GM18502 (cell line): ENCODE measurements around the gene MEN1.

Experiments
- ATAC-seq: cut with Tn5 transposase; IDR thresholded peaks from one replicate; pipeline ENCODE4 v1.9.1; 2021; ENCODE audit warnings: mild to moderate bottlenecking; ENCODE audit not compliant: unreplicated experiment, poor library complexity

MEN1 gene

DNA sequence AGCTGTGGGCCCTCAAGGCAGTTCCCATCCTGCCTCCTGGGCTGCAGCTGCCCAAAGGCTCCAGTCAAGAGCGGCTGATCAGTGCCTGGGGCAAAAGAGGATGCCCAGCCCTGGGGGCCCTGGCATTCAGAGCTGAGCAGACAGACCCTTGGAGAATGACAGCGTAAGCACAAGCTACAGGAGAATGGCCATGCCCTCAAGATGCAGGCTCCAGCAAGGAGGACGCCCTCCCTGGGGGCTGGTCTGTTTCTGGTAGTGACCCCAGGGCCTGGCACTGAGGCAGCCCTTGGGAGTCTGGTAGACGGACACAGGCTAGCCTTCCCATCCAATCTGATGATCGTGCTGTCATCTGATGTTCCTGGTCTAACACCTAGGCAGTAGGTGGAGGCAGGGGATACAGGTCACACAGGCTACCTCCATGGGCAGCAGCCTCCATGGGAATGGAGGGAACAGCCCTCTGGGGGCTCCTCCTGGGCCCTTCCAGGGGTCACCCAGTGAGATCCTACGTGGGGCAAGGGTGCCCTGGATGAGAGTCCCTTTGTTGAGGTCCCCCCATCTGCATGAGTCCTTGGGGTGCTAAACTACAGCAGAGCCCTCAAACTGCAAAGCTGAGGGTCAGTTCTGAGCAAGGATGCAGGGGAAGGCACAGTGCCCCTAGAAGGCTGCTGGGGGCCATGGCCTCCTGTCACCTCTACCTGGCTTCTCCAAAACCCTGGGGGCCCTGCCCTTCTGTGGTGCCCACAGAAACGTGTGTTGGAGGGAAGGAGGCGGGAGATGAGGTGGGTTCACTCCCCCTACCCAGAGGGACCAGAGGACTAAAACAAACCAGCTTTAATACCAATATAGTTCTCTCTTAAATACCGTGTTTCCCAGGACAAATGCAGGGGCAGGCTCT lies 21.8 kb downstream of the MEN1 start:
- ATAC-seq, result no peak

DNA sequence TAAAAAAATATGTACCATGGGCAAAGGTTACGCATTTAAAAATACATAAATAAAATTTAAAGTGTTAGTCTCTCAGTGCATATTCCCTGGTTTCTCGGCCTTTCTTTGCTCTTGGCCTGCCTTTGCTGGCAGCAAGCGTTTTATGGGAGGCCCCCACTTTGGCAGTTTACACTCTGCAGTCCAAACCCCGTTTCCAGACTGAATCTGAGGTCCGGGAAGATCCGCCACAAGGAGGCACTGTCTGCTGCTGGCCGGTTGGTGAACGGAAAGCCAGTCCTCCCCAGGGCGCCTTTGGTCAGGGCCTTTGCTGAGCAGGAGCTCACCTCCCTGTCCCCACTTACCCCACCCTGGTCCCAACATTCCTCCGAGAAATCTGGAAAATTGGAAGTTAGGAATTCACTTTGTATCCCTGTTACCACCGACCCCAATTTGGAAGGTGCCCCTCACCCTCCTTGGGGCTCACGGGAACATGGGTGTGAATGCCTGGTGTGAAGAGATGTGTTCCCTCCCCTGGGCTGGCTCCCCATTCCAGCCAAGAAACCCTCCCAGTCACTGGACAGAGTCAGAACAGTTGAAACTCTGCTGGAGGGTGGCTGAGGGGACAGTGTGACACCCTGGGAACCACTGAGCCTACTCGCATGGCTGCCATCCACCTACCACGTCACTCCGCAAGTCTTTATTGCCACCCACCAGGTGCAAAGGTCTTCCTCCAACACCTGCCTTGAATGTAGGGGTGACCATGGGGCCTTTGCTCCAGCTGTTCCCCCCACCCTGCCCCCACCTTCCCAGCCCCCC lies 22.6 kb downstream of the MEN1 start:
- no peak for ATAC-seq

- no peak for ATAC-seq
These were observed 24.0 kb downstream of the MEN1 start for GRCh38 chr11:64786308-64786707.

DNA sequence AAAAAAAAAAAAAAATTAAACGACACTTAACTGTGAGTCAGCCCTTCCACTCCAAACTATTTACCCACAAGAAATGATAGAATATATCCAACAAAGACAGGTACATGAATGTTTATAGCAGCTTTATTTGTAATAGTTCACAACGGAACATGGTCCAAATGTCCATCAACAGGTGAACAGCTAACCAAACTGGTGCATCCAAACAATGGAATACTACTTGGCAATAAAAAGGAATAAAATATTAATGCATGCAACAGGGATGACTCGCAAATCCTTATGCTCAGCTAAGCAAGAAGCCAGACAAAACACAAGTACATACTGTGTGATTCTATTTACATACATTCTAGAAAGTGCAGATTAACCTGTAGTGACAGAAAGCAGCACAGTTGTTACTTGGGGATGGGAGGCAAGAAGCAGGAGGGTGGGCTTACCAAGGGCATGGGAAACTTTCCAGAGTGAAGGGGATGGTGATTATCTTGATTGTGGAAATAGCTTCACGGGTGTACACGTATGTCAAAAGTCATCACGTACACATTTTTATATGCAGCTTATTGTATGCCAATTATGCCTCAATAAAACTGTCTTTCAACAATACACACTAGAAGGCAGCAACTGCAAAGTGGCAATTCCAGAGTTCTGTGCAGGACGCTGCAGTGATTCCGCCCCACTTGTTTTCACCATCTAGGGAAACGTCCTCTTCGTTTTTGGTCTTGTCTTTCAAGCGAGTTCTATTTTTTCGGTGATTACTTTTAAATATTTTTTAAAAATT lies 25.4 kb downstream of the MEN1 start:
- ATAC-seq, result no peak

DNA sequence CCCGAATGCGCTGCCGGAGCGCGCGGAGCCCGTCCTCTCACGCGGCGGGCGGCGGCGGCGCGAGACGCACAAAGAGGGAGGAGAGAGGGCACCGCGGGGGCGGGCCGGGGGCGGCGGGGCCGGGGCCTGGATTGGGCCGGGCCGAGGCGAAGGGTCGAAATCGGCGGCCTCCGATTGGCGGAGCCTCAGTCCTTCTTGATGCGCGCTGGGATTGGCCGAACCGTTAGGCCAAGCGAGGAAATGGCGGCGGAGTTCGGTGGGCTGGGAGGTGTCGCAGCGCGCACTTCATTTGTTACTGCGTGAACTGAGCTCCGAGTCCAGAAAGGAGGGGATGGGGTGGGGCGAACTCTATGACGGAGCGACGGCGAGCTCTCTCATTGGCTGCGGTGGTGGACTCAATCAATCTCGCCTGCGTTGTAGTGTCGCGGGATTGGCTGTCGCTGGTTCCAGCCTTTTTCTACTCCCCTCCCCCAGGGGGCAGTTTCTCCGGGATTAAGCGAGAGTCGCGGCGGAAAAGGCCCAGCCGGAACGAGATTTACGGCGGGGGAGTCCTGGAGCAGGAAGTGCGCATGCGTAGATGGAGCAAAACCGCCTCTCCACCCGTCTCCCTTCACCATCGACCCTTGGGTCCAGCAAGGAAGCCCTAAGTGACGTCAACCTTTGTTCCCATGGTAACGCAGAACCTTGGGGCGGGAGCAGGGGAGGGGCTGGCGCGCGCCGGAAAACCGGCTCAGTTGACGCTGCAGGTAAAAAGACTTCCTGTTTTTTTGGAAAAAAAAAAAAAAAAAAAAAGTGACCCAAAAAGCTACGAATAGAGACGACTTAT lies 31.7 kb downstream of the MEN1 start, which contains the start of gene SF1:
SF1 (minus strand) TSS at position 70 of the 826 bp plus-strand sequence. CDS start 150 bp downstream, outside the sequence.
- peak; percentile 76 for ATAC-seq

DNA sequence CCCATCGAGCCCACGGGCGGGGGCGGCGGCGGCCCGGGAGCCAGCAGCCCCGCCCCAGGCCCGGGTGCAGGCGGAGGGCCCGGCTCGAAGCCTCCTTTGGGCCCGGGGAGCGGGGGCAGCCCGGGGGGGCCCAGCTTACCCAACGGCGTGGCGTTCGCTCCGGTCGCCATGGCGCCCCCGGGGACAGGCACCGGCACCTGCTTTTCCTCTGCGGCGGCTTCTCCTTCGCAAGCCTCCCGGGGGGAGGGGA lies 32.2 kb downstream of the MEN1 start:
- ATAC-seq, result no peak

GRCh38 chr11:64777449-64778222 lies 32.7 kb downstream of the MEN1 start:
- ATAC-seq, result peak; percentile 28

- ATAC-seq, result no peak
These were observed 33.5 kb downstream of the MEN1 start for GRCh38 chr11:64776875-64777274.

DNA sequence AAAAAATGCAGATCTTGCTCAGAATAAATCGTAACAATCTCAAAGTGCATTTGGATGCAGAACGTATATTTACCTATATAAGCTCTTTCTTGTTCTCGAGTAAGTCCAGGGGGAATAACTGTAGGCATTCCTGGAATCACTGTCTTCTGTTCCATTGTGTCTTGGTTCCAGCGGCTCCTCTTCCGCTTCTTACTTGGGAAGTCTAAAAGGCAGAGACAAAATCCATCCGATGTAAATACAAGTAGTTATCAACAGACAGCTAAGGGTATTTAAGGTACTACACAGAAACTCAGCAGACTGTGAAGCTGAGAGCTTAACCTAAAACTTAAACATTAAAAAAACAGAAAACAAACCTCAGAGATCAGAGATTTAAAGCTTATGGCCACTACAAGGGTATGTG lies 33.9 kb downstream of the MEN1 start:
- no peak for ATAC-seq

DNA sequence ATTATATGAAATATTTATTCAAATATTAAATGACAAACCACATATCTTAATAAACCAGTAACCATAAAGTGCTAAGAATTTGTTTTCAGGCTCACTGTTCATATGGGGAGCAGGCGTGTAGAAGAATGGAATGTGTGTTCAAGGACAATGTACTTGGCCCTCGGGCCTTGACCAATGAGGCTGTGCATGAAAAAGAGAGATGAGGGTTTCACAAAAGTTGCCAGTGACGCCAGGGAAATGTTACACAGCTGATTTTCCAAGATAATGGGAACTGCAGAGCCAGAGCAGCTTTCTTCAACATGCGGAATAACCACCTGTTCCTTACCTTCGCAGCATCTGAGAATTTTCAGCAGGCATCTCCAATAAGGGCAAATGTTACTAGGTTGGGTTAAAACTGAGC lies 36.2 kb downstream of the MEN1 start:
- ATAC-seq, result no peak

DNA sequence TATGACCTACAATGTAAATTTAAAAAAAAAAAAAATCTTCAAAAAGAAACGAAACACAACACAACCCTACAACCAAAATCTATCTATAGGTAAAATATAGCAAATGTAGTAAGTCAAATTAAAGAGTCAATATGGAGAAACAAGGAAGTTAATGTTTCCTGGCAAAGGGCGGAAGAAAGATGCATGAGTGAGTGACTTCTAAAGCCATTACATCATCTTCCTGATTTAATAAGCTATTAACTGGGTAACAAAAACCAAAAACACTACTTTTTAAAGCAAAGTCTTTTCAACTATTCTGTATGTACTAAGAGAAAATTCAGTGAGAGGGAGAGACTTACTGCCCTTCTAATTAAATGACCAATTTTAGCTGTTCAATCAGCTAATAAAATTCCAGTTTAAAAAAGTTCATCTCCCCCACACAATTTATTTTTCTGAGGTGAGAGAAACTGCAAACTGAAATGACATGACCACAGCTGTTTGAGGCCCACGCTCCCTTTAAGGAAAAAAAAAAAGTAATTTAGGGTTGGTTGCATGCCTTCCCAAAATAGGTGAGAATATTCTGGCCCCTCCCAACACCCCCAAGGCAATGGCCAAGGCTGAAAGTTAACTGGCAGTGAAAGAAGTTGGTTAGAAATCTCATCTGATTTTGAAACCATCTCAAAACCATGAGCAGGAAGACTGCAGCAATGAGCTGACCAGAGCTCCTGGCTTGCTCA lies 37.9 kb downstream of the MEN1 start:
- ATAC-seq, result no peak

- ATAC-seq, result no peak
These were observed 38.5 kb downstream of the MEN1 start for GRCh38 chr11:64771861-64772260.

- ATAC-seq, result no peak
These were observed 40.2 kb downstream of the MEN1 start for GRCh38 chr11:64770120-64770519.

GRCh38 chr11:64769283-64769682 lies 41.1 kb downstream of the MEN1 start:
- no peak for ATAC-seq

DNA sequence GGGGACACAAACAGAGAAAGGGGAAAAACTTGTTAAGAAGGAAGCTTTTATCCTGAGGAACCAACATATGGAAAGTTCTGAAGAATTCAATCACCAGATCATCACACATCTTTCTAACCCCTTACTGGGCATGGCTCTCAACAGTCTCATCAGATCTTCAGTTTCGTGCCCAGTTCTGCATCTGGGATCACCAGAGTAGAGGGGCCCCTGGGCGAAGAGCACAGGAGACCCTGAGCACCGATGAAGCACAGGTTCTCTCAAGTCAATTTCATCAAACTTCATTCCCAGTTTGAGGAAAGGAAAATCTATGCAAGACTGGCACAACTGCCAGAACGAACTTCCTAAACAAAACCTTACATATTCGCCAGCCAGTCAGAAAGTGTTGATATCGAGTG lies 42.1 kb downstream of the MEN1 start:
- ATAC-seq, result no peak

GRCh38 chr11:64767344-64768299 lies 42.7 kb downstream of the MEN1 start:
- ATAC-seq, result no peak

GRCh38 chr11:64766881-64767280 lies 43.5 kb downstream of the MEN1 start:
- no peak for ATAC-seq
